ENCODE data around the gene SRGAP3. TPM values are rescaled to one million over a fixed set of nuclear protein-coding genes. Genes with fewer than 3 reads are reported as not detected.
"Not testable (repeated sequence)": the region's sequence is repeated elsewhere in the genome, so short reads cannot be mapped to it uniquely, and the experiment has no call there.

The SRGAP3 gene
- total and polyA plus RNA-seq, 7 experiments from 2014 or later, result 1.4 to 6.0 (median 4.6) TPM

DNA sequence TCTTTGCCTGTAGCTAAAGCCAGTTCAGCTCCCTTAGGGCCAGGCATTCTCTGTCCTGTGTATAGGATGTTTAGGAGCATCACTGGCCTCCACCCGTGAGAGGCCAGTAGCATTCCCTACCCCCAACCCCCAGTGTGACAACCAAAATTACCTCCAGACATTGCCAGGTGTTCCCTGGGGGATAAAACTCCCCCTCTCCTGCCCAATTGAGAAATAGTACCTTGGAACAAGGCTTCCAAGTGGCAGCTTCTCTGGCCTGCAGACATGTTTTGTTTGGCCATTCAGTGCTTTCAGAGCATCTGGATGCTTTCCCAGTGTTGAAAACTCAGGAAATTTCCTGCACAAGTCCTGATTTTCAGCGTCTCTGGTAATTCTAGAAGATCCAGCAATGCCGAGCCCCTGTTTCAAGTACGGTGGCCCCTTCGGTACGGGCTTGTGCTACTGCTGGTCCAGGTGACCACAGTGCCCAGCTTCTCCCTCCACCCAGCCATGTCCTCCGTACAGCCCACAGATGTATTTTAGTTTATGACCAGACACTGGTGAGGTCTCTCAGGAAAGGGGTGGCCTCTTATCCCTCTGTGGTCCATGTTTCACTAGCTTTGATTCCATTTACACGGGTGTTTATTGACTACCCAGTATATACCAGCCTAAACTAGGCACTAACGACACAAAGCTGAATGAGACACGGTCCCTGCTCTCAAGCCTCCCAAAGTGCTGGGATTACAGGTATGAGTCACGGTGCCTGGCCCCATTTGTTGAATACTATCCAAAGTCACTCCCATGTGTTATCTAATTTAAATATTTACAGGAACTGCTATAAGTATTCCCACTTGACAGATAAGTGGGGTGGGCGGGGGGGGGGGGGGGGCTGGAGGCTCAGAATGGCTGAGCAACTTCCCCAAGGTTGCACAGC is 160.7 kb downstream of the SRGAP3 start:
- Histone ChIP-seq H3K27me3 (ENCODE audit: control insufficient read depth in 2 of 2, insufficient read depth in 2 of 2, low read length in 2 of 2) (no peaks in the 10 kb centered on the region), H3K27ac (ENCODE audit: low read depth, low read length) (no peak overlapping the region), H3K9me3 (ENCODE audit: control insufficient read depth in 2 of 3, low read length in 3 of 3) (no peaks in the 10 kb centered on the region), H3K4me1 (ENCODE audit: control insufficient read depth in 2 of 2, insufficient read depth in 2 of 2, low read length in 2 of 2) (no peaks in the 10 kb centered on the region), H3K4me3 (ENCODE audit: low read length) (no peak overlapping the region), H3K36me3 (ENCODE audit: control insufficient read depth in 2 of 3, insufficient read depth in 3 of 3, low read length in 3 of 3) (no peaks in the 10 kb centered on the region)
- no peaks in the 10 kb centered on the region for H3K9me3 Mint-ChIP-seq
- ChIA-PET POLR2A (no interaction called here), CTCF (no interaction called here)
- peaks cover 0 to 4% (median 0%) of the 10 kb centered on the region in 5 donors for H3K27me3 Mint-ChIP-seq
- ATAC-seq (no peak), DNase-seq (no peak)
- H3K27ac Mint-ChIP-seq, result no peak overlapping the region
- H3K4me3 Mint-ChIP-seq, result no peak overlapping the region
- intact Hi-C loops (cut with micrococcal nuclease), result no loop called here
- H3K36me3 Mint-ChIP-seq, result peaks cover 0 to 9% (median 0%) of the 10 kb centered on the region in 5 donors
- H3K4me1 Mint-ChIP-seq, result no peaks in the 10 kb centered on the region

DNA sequence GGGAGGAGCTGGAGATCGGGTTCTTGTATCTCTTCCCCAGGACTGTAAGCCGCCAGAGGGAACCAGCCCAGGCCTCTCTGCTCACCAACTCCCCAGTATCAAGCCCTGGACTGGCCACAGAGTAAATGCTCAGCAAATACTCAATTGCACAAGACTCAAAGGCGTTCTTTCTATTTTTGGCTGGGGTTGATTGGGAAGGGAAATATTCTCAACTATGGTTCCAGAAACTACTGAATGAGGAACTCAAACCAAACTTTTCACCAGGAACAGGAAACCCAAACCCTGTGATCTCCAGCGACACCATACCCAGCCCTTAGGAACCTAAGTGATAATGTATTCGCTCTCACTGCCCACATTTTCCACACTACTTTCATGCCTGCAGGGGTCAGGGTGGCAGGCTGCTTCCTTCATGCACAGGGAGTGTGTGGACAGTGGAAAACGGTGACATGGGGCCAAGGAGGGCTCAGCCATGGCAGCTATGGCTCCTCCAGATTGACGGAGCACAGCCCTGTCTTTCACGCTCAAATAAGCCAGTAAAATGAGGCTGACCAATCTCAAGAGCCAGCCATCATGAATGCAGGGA is 161.5 kb downstream of the SRGAP3 start:
- DNase-seq (no peak), ATAC-seq (peak; percentile 62)
- no peaks in the 10 kb centered on the region for H3K9me3 ChIP-seq (ENCODE audit: control insufficient read depth in 2 of 3, low read length in 3 of 3)
- Mint-ChIP-seq H3K4me1 (peaks cover 0 to 1% (median 0%) of the 10 kb centered on the region in 7 donors), H3K9me3 (peaks cover 0 to 3% (median 0%) of the 10 kb centered on the region in 11 donors), H3K4me3 (no peak overlapping the region), H3K36me3 (peaks cover 0 to 9% (median 0%) of the 10 kb centered on the region in 5 donors), H3K27ac (no peak overlapping the region), H3K27me3 (no peaks in the 10 kb centered on the region)
- no peaks in the 10 kb centered on the region for H3K4me1 ChIP-seq (ENCODE audit: control insufficient read depth in 2 of 2, insufficient read depth in 2 of 2, low read length in 2 of 2)
- H3K27ac ChIP-seq (ENCODE audit: low read depth, low read length), result no peak overlapping the region
- intact Hi-C loops (cut with micrococcal nuclease), result no loop called here
- ChIA-PET CTCF (no interaction called here), POLR2A (no interaction called here)
- no peaks in the 10 kb centered on the region for H3K36me3 ChIP-seq (ENCODE audit: control insufficient read depth in 2 of 3, insufficient read depth in 3 of 3, low read length in 3 of 3)
- no peaks in the 10 kb centered on the region for H3K27me3 ChIP-seq (ENCODE audit: control insufficient read depth in 2 of 2, insufficient read depth in 2 of 2, low read length in 2 of 2)
- no peak overlapping the region for H3K4me3 ChIP-seq (ENCODE audit: low read length)

DNA sequence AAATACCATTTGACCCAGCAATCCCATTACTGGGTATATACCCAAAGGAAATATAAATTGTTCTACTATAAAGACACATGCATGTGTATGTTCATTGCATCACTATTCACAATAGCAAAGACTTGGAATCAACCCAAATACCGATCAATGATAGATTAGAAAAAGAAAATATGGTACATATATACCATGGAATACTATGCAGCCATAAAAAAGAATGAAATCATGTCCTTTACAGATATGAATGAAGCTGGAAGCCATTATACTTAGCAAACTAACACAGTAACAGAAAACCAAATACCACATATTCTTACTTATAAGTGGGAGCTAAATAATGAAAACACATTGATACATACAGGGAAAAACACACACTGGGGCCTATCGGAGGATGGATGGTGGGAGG is 164.0 kb downstream of the SRGAP3 start:
- not testable (repeated sequence) for H3K4me3 Mint-ChIP-seq

DNA sequence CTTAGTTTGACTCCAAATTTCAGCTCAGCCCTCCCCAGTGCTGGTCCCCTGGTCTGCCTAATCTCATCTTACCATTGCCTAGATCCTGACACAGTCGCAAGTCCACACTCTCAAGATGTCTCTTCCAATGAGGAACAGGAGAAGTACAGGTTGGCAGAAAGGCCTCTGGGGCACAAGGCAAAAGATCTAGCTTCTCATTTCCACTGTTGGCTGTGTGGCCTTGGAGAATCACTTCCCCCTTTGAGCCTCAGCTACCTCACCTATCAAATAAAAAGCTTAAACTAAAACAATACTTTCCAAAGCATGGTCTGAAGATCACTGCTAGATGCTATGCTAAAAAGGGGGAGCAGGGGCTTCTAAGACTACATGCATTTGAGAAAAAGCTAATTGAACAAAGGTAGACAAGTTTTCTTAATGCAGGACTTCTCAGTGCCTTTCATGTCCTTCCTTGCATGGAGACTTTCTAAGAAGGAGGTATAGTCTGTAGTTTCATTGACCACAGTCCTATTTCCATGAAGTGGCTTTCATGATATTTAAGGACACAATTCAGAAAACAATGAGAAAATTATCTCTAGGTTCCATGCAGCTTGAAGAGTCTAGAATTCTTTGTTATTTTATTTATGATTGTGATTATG is 168.1 kb downstream of the SRGAP3 start:
- no peak overlapping the region for H3K27ac Mint-ChIP-seq
- peaks cover 0 to 14% (median 4%) of the 10 kb centered on the region in 5 donors for H3K36me3 Mint-ChIP-seq
- H3K4me3 Mint-ChIP-seq, result no peak overlapping the region
- H3K4me1 Mint-ChIP-seq, result peaks cover 0 to 2% (median 0%) of the 10 kb centered on the region in 7 donors
- H3K4me1 ChIP-seq (ENCODE audit: control insufficient read depth in 2 of 2, insufficient read depth in 2 of 2, low read length in 2 of 2), result no peaks in the 10 kb centered on the region
- H3K36me3 ChIP-seq (ENCODE audit: control insufficient read depth in 2 of 3, insufficient read depth in 3 of 3, low read length in 3 of 3), result no peaks in the 10 kb centered on the region
- peaks cover 0 to 3% (median 0%) of the 10 kb centered on the region in 5 donors for H3K27me3 Mint-ChIP-seq
- ChIA-PET POLR2A (no interaction called here), CTCF (no interaction called here)
- peaks cover 0 to 4% (median 0%) of the 10 kb centered on the region in 11 donors for H3K9me3 Mint-ChIP-seq
- no peak overlapping the region for H3K4me3 ChIP-seq (ENCODE audit: low read length)
- ATAC-seq, result no peak
- no peaks in the 10 kb centered on the region for H3K9me3 ChIP-seq (ENCODE audit: control insufficient read depth in 2 of 3, low read length in 3 of 3)
- DNase-seq, result no peak
- H3K27me3 ChIP-seq (ENCODE audit: control insufficient read depth in 2 of 2, insufficient read depth in 2 of 2, low read length in 2 of 2), result no peaks in the 10 kb centered on the region
- intact Hi-C loops (cut with micrococcal nuclease), result no loop called here
- H3K27ac ChIP-seq (ENCODE audit: low read depth, low read length), result no peak overlapping the region

More for the DNA sequence above, 164.0 kb downstream of the SRGAP3 start:
- CTCF ChIA-PET; H3K27ac ChIP-seq (ENCODE audit: low read depth, low read length); DNase-seq; H3K27me3 ChIP-seq (ENCODE audit: control insufficient read depth in 2 of 2, insufficient read depth in 2 of 2, low read length in 2 of 2); ATAC-seq; H3K36me3 Mint-ChIP-seq; H3K9me3 Mint-ChIP-seq; H3K4me1 Mint-ChIP-seq; H3K36me3 ChIP-seq (ENCODE audit: control insufficient read depth in 2 of 3, insufficient read depth in 3 of 3, low read length in 3 of 3); H3K27me3 Mint-ChIP-seq; H3K27ac Mint-ChIP-seq; H3K4me3 ChIP-seq (ENCODE audit: low read length); intact Hi-C loops (cut with micrococcal nuclease); H3K4me1 ChIP-seq (ENCODE audit: control insufficient read depth in 2 of 2, insufficient read depth in 2 of 2, low read length in 2 of 2); POLR2A ChIA-PET; H3K9me3 ChIP-seq (ENCODE audit: control insufficient read depth in 2 of 3, low read length in 3 of 3): not testable (repeated sequence)

DNA sequence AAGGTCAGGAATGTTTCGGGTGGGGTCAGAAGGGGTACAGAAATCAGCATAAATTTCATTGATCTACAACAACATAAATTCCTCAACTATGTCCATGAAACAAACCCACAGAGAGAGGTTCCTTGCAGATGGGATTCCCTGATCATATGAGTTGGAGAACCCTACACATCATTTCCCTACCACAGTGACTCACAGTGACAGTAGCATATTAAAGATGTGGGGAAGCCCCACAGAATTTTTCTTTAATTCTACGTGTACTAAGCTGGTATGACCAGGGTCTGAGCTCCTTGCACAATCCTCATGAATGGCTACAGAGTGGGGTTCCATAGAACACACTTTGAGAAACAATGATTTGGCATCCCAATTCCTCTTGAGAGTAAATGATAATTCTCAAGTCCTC is 169.3 kb downstream of the SRGAP3 start:
- no peaks in the 10 kb centered on the region for H3K4me1 ChIP-seq (ENCODE audit: control insufficient read depth in 2 of 2, insufficient read depth in 2 of 2, low read length in 2 of 2)
- H3K9me3 ChIP-seq (ENCODE audit: control insufficient read depth in 2 of 3, low read length in 3 of 3), result no peaks in the 10 kb centered on the region
- ATAC-seq (peak; percentile 31), DNase-seq (no peak)
- Mint-ChIP-seq H3K4me3 (no peak overlapping the region), H3K9me3 (peaks cover 0 to 4% (median 0%) of the 10 kb centered on the region in 11 donors), H3K4me1 (peaks cover 0 to 2% (median 0%) of the 10 kb centered on the region in 7 donors), H3K27me3 (peaks cover 0 to 3% (median 0%) of the 10 kb centered on the region in 5 donors), H3K27ac (no peak overlapping the region), H3K36me3 (peaks cover 0 to 9% (median 4%) of the 10 kb centered on the region in 5 donors)
- ChIA-PET CTCF (no interaction called here), POLR2A (no interaction called here)
- H3K36me3 ChIP-seq (ENCODE audit: control insufficient read depth in 2 of 3, insufficient read depth in 3 of 3, low read length in 3 of 3), result no peaks in the 10 kb centered on the region
- no peaks in the 10 kb centered on the region for H3K27me3 ChIP-seq (ENCODE audit: control insufficient read depth in 2 of 2, insufficient read depth in 2 of 2, low read length in 2 of 2)
- intact Hi-C loops (cut with micrococcal nuclease), result no loop called here
- H3K27ac ChIP-seq (ENCODE audit: low read depth, low read length), result no peak overlapping the region
- H3K4me3 ChIP-seq (ENCODE audit: low read length), result no peak overlapping the region

DNA sequence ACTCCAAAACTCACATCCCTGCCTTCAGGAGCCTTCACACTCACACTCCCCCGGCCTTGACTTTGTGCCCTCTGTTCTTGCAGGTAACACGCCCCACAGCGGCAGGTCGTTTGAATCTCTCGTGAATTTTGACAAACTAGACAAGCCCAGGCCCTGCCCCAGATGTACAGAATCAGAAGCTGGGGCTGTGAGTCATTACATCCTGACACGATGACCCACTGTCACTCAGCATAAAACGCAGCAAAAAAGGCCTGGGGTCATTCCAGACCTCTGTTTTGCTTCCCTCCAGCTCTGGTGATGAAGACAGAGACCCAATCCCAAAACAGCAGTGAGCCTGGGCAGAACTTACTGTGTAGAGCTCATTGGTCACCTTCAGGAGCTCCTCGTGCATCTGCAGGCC is 169.8 kb downstream of the SRGAP3 start:
- no peak overlapping the region for H3K27ac Mint-ChIP-seq
- peaks cover 0 to 2% (median 0%) of the 10 kb centered on the region in 7 donors for H3K4me1 Mint-ChIP-seq
- no peak overlapping the region for H3K4me3 Mint-ChIP-seq
- no peak overlapping the region for H3K4me3 ChIP-seq (ENCODE audit: low read length)
- H3K36me3 ChIP-seq (ENCODE audit: control insufficient read depth in 2 of 3, insufficient read depth in 3 of 3, low read length in 3 of 3), result no peaks in the 10 kb centered on the region
- peaks cover 0 to 9% (median 4%) of the 10 kb centered on the region in 5 donors for H3K36me3 Mint-ChIP-seq
- H3K27me3 Mint-ChIP-seq, result peaks cover 0 to 3% (median 0%) of the 10 kb centered on the region in 5 donors
- ChIA-PET CTCF (no interaction called here), POLR2A (no interaction called here)
- DNase-seq (no peak), ATAC-seq (no peak)
- intact Hi-C loops (cut with micrococcal nuclease), result no loop called here
- H3K4me1 ChIP-seq (ENCODE audit: control insufficient read depth in 2 of 2, insufficient read depth in 2 of 2, low read length in 2 of 2), result no peaks in the 10 kb centered on the region
- no peaks in the 10 kb centered on the region for H3K27me3 ChIP-seq (ENCODE audit: control insufficient read depth in 2 of 2, insufficient read depth in 2 of 2, low read length in 2 of 2)
- peaks cover 0 to 4% (median 0%) of the 10 kb centered on the region in 11 donors for H3K9me3 Mint-ChIP-seq
- no peaks in the 10 kb centered on the region for H3K9me3 ChIP-seq (ENCODE audit: control insufficient read depth in 2 of 3, low read length in 3 of 3)
- no peak overlapping the region for H3K27ac ChIP-seq (ENCODE audit: low read depth, low read length)
